ENCODE measurements around the gene SPTA1.
"Not testable (repeated sequence)": the region's sequence is repeated elsewhere in the genome, so short reads cannot be mapped to it uniquely, and the experiment has no call there.

SPTA1 gene

DNA sequence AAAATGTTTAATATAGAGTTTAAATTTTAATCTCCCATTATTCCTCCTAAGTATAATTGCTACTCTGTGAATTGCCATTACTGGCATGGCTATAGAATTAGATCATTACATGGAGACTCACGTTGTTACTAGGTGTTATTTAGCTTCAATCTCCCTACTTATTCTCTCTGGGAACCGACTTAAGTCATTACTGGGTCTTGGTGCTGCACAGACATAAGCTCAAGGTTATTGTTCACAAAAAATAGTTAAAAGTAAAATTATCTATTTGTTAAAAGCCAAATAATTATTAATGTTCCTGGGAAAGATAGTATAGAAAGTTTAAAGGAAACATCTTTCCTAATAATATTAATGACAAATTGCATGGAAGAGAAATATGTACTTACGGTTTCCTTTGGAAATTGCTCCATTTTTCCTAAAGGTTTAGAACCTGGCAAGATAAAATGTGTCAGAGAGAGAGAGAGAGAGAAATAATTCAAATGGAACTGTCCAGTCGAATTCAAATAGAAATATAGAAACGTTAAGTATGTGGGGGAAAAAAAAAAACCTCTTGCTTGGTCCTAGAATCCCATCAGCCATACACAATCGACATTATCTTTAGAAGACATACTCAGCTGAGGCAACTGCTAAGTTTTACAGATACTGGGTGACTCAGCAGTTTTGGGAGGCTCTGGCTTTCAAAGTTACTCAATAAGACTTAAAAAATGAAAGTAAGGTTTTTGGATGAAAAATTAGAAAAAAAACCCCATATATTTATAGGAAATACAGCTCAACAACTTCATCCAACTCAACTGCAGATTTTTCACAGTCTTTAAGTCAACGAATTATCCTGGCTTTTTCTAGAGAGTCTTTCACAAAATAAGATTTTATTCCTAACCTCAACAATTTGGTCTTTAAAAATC lies at the start of gene SPTA1:
TSS of gene SPTA1 (minus strand) at position 605 of the 899 bp plus-strand sequence. CDS start at position 407, 198 bp downstream.
- DNase-seq (ENCODE audit: low read depth), result no peak

DNA sequence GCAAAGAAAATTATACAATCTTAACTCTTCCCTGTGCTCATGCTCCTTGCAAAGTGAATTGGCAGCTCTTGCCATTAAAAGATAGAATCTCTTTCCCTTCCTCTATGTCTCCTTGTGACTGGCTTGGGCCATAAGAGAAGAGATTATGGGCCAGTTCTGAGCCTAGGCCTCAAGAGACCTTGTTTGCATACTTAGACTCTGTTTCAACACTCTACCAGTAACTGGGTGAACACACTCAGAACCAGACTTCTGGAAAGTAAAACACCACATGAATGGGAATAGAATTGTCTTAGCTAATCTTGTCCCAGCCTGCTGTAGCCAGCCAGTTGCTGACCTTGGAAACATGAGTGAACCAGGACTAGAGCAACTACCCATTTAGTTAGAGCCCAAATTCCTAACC lies 49.3 kb upstream of the SPTA1 start:
- no peak for DNase-seq (ENCODE audit: low read depth)

DNA sequence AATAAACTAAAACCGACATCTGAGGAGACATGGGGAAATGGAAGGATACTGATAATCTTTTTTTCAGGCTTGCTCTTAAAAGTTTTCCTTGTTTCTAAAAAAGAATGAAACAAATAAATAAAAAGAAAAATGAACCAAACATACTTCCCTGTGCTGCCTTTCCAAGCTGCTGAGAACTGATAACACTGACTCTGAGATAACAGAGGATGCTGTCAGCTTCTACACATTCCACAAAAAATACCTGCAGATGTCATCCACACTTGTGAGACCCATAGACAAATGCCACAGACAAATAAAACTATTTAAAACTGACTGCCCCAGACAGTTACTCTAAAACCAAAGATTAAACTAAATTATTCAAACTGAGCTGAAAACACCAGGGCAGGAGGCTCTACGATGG lies 46.0 kb upstream of the SPTA1 start:
- no peak for DNase-seq (ENCODE audit: low read depth)

DNA sequence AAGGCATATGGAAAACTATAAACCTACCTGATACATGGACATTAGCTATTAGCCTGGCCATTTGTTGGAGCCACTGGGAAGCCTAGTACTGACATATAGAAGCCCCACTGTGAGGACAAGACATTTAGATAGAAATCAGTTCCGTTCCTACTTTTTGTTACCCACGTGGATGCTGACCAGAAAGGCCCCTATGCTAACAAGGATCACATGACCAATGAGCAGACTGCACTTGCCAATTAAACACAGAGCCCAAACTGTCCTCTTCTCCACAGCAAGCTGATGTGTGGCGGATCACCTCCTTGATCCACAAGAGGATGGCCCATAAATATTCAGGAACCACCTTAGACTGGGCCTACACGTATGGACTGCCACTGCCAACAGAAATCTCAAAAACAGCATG lies 45.2 kb upstream of the SPTA1 start:
- no peak for DNase-seq (ENCODE audit: low read depth)

DNA sequence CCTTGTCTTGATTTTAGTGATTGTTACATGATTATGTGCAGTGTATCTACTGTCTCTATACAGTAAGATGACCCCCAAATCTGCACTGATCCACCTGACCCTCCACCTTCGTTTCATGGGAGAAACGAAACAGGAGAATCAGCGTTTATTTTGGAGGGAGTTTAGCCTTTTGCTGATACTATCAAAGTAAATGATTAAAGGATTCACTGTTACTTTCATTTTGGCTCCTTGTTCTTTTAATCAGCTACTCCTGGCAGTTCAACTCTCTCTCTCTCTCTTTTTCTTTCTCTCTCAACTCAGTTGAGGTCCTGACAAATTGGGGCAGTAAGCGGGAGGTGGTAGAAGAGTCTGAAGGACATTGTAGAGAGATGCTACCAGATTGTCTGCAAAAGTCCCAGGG lies 43.9 kb upstream of the SPTA1 start:
- DNase-seq (ENCODE audit: low read depth), result no peak

DNA sequence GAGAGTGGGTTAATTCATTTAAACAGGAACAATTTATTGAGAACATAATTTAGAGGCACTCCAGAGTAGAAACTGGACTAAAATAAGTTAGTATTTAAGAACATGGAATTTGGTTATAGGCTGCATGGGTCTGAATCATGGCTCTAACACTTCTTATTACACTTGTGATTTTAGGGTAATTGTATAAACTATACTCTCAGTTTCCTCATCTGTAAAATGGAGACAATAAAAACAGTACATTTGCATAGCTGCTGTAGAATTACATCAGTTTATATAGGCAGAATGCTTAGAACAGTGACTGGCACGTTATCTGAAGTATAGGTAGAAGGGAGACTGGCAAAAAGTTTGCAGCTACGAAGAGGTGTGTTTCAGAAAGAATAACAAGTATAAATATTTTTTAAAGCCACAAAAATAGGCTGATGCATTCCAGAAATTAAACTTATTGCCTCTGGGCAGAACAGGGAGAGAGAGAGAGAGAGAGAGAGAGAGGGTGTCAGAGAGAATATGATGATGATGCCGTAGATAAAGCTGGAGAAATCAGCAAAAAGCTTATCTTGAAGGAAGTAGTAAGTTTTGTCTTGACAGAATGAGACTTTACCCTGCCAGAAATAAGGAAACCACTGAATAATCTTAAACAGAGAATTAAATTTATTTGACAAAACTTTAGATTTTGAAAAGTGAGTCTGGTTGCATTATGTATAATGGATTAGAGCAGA lies 42.2 kb upstream of the SPTA1 start:
- DNase-seq (ENCODE audit: low read depth), result no peak

DNA sequence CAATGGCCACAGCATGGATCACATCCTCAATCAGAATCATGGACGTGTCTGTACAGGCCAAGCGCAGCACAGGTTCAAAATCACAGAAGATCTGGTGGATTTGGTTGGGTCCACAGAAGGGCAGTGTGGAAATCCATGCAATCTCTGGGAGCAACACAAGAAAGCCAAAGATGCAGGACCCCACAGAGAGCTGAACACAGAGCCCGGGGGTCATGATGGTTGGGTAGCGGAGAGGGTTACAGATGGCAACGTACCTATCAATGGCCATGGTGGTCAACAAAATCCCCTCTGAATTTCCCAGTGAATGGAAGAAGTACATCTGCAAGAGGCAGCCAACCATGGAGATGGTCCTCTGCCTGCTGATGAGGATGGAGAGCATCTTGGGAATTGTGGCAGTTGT lies 37.9 kb upstream of the SPTA1 start:
- DNase-seq (ENCODE audit: low read depth), result no peak

DNA sequence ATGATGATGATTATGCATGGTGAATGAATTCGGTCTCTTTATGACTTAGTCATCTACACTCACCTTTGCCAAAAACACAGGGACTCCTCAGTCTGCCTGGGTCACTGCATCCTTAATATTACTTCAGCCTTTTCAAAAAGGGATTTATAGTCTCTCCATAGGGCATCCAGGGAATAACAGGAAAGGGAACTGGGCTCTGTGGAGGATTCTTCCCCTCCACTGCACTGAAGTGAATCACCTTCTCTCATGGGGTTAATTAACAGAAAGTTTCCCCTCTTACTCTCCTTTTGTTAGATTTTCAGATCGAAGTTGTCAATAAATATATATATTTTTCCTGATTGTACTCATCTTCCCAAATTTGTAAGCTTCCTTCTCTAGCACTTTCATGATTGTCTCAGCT lies 34.1 kb upstream of the SPTA1 start, which contains the start of gene OR6K3:
TSS of gene OR6K3 (minus strand) at position 101 of the 400 bp plus-strand sequence. CDS start 2,605 bp downstream, outside the sequence.
- no peak for DNase-seq (ENCODE audit: low read depth)

DNA sequence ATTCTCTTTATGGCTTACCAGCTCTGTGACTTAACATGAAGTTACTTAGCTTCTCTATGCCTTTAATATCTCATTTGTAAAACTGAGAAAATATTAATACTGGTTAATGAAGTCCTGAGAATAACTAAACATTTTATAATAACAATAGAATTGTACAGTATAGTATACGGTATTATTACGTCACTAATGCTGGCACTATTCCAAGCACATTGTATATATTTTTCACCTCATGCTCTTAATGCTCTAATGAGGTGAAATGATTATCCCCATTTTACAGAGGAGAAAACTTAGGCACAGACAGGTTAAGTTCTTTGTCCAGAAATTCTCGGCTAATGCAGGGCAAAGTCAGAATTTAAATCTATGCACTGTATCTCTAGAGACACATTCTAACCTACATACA lies 33.1 kb upstream of the SPTA1 start:
- no peak for DNase-seq (ENCODE audit: low read depth)

DNA sequence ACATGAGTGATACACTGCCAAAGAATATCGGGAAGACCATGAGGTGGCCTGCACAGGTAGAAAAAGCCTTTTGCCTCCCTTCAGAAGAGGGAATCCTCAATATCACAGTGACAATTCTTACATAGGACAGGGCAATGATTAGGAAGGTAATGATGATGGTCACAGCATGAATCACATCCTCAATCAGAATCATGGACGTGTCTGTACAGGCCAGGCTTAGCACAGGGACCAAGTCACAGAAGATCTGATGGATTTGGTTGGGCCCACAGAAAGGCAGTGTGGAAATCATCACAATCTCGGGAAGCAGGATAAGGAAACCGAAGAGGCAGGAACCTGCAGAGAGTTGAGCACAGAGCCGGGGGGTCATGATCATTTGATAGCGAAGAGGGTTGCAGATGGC lies 30.8 kb upstream of the SPTA1 start:
- no peak for DNase-seq (ENCODE audit: low read depth)

DNA sequence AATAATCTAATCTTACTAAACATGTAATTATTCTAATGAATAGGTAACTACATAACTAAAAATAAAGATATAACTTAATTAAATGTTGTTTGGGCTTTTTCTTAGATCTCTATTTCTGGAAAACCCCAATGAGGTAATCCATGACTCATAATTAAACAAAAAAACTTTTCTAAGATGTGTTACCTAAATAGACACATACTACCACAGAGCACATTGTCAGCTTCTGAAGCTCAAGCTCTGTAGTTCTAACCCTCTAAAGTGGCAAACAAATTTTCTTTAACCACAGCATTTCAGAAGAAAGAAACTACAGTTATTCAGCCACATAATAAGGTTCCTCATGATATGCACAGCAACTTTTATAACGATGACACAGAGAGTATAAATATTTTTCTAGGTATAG lies 29.8 kb upstream of the SPTA1 start:
- DNase-seq (ENCODE audit: low read depth), result no peak

DNA sequence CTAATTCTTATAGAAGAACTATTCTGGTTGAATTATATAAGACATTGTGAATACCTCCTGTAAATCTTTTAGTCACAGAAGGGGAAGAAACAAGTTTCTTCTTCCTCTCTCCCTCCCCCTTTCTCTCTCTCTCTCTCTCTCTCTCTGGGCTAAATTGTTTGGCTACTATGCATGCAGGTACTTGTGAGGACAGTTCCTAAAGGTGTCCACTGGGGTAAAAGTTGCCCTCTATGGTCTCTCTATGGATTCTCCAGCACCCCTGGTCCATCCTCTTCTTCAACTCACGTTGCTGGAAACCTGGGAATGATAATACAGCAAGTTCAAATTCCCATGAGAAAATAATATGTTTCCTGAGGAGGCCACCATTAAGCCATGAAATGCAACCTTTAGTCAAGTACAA lies 28.2 kb upstream of the SPTA1 start:
- DNase-seq (ENCODE audit: low read depth), result no peak

DNA sequence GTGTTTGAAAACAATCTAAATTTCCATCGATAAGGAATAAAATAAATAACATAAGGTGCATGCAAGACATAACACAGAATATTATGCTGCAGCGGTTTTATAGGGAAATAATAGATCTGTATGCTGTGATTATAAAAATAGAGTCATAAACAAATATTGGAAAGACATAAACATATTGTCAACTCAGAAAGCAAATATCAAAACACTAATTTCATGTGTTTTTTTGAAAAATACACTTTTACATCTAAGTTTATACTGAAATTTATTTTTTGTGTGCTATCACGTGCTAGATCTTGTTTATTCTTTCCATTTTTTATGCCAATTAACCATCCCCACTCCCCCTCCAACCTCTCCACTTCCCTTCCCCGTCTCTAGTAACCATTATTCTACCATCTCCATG lies 24.6 kb upstream of the SPTA1 start:
- DNase-seq (ENCODE audit: low read depth), result no peak

DNA sequence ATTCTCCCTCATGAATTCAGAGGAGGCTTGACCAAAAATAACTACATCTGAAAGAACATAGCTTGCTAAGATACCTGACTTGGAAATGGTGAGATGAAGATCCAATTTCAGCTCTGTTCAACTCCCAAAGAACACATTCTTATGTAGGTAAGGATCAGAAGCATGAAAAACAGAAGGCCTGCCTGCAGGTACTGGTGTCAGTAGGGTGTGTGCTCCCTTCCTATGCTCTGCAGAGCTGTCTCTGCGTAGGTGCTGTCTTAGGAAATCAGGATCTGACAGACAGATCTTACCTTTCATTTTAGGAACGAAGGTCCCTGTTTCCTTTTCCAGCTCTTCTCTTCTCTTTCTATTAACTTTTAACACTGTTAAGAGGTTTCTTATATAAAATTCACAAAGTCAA lies 19.6 kb upstream of the SPTA1 start:
- DNase-seq (ENCODE audit: low read depth), result no peak

DNA sequence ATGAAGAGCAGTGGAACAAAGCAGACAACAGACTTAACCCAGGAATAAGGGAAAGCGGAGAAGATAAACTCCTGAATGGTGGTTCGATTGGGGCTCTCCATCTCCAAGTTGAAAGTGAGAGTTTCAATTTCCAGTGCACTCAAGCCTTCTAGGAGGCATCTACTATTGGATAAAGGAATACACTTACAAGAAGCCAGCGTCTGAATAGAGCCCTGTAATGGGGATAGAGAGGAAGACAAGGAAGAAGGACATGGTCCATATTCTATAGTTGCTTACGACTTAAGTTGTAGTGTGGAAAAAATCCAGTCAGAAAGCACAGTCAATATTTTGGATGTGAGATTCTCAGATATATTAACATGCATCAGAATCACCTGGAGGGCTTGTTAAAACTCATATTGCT lies 14.0 kb upstream of the SPTA1 start, which contains the start of gene OR6K2:
TSS of gene OR6K2 (minus strand) at position 101 of the 400 bp plus-strand sequence. CDS start at position 101, 0 bp downstream.
- DNase-seq (ENCODE audit: low read depth), result no peak

DNA sequence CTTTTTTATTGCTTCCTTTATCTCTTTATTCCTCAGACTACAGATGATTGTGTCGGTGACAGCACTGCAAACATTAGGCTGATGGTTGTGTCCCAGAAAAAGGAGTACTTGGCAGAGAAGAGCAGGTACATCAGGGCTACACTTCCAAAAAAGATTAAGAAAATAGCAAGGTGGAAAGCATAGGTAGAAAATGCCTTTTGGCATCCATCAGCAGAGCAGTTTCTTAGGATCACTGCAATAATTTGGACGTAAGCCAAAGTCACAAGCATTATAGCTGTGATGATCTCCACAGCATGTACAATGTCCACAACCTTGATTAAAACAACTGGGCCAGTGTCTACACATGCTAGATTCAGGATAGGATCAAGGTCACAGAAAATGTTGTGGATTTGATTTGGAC lies 8.1 kb upstream of the SPTA1 start:
- no peak for DNase-seq (ENCODE audit: low read depth)

DNA sequence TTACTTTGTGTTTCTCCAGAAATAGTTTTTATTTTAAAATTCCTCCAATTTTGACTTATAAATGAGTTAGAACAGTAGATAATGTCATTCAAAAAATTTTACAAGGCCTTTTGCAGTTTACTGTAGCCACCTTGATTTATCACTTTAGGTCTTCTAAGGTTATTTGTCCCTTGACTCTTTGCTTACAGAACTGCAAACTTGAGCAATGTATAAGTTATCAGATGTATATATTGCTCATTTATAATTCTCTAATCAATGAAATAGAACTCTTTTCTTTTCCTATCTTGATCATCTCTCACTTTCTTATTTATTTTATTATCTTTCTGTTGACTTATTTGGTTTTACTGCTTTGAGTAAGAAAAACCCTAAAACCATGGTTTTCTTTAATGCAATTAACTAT lies 5.8 kb upstream of the SPTA1 start:
- DNase-seq (ENCODE audit: low read depth), result no peak

DNA sequence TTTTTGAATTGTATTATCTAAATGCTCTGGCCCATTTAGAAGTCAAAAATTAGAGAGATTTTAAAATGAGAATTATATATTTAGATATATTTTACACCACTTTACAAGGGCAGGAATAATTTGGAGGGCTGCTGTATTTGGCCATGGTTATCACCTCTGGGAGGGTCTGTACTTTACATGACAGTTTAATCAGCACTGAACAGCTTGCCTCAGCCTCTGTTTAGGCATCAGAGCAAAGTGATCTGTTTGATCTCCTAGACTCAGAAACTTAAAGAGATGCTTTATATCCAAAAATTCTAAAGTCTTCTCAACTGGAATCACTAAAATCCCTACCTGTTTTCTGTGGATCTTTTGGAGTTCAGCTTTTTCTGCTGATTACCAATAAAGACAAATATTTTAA lies 5.4 kb upstream of the SPTA1 start:
- DNase-seq (ENCODE audit: low read depth), result no peak

DNA sequence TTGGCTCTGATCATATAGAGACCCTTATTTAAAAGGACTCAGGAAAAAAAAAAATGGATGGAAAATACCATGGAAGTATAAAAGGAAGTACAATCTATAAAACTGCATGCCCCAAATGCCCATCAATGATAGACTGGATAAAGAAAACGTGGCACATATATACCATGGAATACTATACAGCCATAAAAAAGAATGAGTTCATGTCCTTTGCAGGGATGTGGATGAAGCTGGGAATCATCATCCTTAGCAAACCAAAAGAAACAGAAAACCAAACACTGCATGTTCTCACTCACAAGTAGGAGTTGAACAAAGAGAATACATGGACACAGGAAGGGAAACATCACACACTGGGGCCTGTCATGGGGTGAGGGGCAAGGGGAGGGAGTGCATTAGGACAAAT lies 4.6 kb upstream of the SPTA1 start:
- not testable (repeated sequence) for DNase-seq (ENCODE audit: low read depth)

DNA sequence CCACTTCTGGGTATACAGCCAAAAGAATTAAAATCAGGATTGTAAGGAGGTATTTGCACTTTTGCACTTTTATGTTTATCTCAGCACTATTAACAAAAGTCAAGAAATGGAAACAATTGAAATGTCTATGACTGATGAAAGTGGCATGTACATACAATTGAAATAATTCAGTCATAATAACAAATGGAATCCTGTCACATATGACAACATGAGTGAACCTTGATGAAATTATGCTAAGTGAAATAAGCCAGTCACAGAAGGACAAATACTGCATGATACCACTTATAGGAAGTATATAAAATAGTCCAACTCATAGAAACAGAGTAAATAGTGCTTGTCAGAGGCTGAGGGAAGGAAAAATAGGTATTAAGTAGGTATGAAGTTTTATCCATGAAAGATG lies 3.4 kb upstream of the SPTA1 start:
- DNase-seq (ENCODE audit: low read depth), result no peak

DNA sequence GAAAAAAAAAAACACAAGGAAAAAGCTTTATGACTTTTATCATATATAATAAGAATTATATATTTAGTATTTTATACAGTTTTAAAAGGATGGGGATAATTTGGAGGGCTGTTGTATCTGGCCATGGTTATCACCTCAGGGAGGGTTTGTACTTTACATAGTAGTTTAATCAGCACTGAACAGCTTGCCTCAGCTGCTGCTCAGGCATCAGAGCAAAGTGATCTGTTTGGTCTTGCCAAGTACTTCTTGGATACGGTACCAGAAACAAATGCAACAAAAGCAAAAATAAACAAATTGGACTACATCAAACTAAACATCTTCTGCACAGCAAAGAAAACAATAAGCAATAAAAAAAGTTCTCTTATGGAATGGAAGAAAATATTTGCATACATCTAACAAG lies 2.6 kb upstream of the SPTA1 start:
- DNase-seq (ENCODE audit: low read depth), result no peak

DNA sequence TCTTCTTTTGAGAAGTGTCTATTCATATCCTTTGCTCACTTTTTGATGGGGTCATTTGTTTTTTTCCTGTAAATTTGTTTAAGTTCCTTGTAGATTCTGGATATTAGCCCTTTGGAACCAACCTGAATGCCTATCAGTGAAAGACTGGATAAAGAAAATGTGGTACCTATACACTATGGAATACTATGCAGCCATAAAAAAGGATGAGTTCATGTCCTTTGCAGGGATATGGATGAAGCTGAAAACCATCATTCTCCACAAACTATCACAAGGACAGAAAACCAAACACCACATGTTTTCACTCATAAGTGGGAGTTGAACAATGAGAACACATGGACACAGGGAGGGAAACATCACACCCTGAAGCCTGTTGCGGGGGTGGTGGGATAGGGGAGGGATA lies 1.8 kb upstream of the SPTA1 start:
- not testable (repeated sequence) for DNase-seq (ENCODE audit: low read depth)

DNA sequence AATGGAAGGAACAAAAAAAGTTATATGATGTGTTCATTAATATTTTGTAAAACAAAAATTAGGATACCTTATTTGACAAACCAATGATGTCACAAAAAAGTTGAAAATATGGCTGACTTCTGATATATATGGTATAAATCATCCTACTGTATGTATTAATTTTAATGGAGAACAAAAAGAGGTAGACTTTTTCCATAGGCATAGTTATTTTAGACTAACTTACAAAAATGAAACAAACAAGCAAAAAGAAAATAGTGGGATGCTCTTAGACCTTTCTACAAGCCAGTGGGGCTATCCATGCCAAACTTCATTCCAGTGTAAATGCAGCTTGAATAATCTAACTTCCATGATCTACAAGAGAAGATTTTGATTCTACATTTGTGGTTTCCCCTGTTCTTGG lies 522 bp upstream of the SPTA1 start:
- no peak for DNase-seq (ENCODE audit: low read depth)
